ENCODE data around the gene ITGBL1.

DNA sequence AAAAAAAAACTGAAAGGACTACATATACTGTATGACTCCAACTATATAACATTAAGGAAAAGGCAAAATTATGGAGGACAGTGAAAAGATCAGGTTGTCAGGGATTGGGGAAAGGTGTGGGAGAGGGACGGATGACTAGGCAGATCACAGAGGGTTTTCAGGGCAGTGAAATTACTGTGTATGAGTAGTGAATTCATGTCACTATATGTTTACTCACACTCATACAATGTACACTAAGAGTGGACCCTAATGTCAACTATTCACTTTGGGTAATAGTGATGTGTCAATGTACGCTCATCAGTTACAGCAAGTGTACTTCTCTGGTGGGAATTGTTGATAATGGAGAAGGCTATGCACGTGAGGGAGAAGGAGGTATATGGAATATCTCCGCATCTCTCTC, 144.3 kb downstream of the ITGBL1 start:
- TF ChIP-seq CTCF (IDR thresholded peaks at IDR 0.05) (no peak), POLR2A (IDR thresholded peaks at IDR 0.05) (no peak)

Data from lower leg skin (tissue), 3 donors.